GM10847 (cell line): ENCODE data around the gene LTBP4.
A peak's percentile ranks its signal among the peaks of the same experiment; 100 is the strongest.

Experiments
- POLR2A ChIP-seq: IDR thresholded peaks from 2 replicates; pipeline ENCODE4 v1.6.1; 2011; ENCODE audit not compliant: insufficient read length; ENCODE audit errors: extremely low read depth

LTBP4 gene

GRCh38 chr19:40571005-40571318 lies 30.2 kb upstream of the LTBP4 start:
- no peak for TF ChIP-seq POLR2A

- no peak for TF ChIP-seq POLR2A
Measured at GRCh38 chr19:40571831-40572495, 29.2 kb upstream of the LTBP4 start.

GRCh38 chr19:40575326-40575725 lies 25.8 kb upstream of the LTBP4 start:
- no peak for TF ChIP-seq POLR2A

- TF ChIP-seq POLR2A, result no peak
Measured at GRCh38 chr19:40576151-40576584, 25.0 kb upstream of the LTBP4 start.

- peak; percentile 65 for TF ChIP-seq POLR2A
Measured at GRCh38 chr19:40576585-40577451, 24.4 kb upstream of the LTBP4 start, which contains the start of gene SHKBP1. TSS of gene SHKBP1 (plus strand) at chr19:40576873. CDS start at chr19:40576900, 27 bp downstream.

- no peak for TF ChIP-seq POLR2A
Measured at GRCh38 chr19:40578442-40578908, 22.7 kb upstream of the LTBP4 start.

GRCh38 chr19:40580619-40581018 lies 20.6 kb upstream of the LTBP4 start:
- TF ChIP-seq POLR2A, result no peak

GRCh38 chr19:40581531-40581930 lies 19.6 kb upstream of the LTBP4 start:
- no peak for TF ChIP-seq POLR2A

GRCh38 chr19:40582467-40582866 lies 18.7 kb upstream of the LTBP4 start:
- TF ChIP-seq POLR2A, result no peak

GRCh38 chr19:40583283-40583682 lies 17.9 kb upstream of the LTBP4 start:
- TF ChIP-seq POLR2A, result no peak

GRCh38 chr19:40584007-40584406 lies 17.2 kb upstream of the LTBP4 start:
- TF ChIP-seq POLR2A, result no peak

GRCh38 chr19:40585241-40585981 lies 15.8 kb upstream of the LTBP4 start:
- no peak for TF ChIP-seq POLR2A

GRCh38 chr19:40585982-40586422 lies 15.2 kb upstream of the LTBP4 start:
- TF ChIP-seq POLR2A, result no peak

- TF ChIP-seq POLR2A, result no peak
Measured at GRCh38 chr19:40586611-40587010, 14.6 kb upstream of the LTBP4 start.

- TF ChIP-seq POLR2A, result no peak
Measured at GRCh38 chr19:40588110-40588854, 12.9 kb upstream of the LTBP4 start.
